ENCODE data around the gene NCOA7. TPM values are rescaled to one million over a fixed set of nuclear protein-coding genes. Genes with fewer than 3 reads are reported as not detected.

NCOA7 gene
- polyA plus RNA-seq (2013, experiment 1 of 2): 3.4 TPM
- polyA plus RNA-seq (2013, experiment 2 of 2): 4.0 TPM

- no CpG with 5 or more reads among the region's 100 CpGs for WGBS, 2 donors (ENCODE audit: extremely low coverage in 2 of 2, insufficient read length in 2 of 2, insufficient replicate concordance in 1 of 2)
- peak within 1 kb of the TSS; percentile 49 for H2BK15ac ChIP-seq (ENCODE audit: low read length)
Observed at GRCh38 chr6:125790358-125791150, at the start of gene NCOA7. Gene NCOA7, plus strand, starts transcription at chr6:125790960. Its CDS starts 24,395 bp downstream, at chr6:125815355.

GRCh38 chr6:125741336-125741735 is 49.4 kb upstream of the NCOA7 start:
- Histone ChIP-seq H3K4ac (ENCODE audit: low read length) (no peak overlapping the region), H3K9ac (ENCODE audit: low read depth, low read length, poor library complexity) (no peak overlapping the region), H3K36me3 (replicated peaks in 1 of 2; ENCODE audit: control insufficient read depth in 2 of 2, insufficient read depth in 2 of 2, low read length in 2 of 2) (no peaks in the 10 kb centered on the region), H3K79me1 (ENCODE audit: low read depth, low read length) (no peaks in the 10 kb centered on the region), H2BK15ac (ENCODE audit: low read length) (no peak overlapping the region), H4K91ac (ENCODE audit: low read depth, low read length, poor library complexity) (no peak overlapping the region), H3K27ac (replicated peaks; ENCODE audit: low read length) (no peak overlapping the region), H3K18ac (ENCODE audit: low read length) (no peak overlapping the region), H4K8ac (ENCODE audit: low read depth, low read length) (no peak overlapping the region), H2BK12ac (ENCODE audit: low read length) (no peak overlapping the region), H3K4me2 (ENCODE audit: insufficient read depth, low read length, poor library complexity, severe bottlenecking) (no peak overlapping the region), H3K23ac (ENCODE audit: low read depth, low read length, poor library complexity) (no peak overlapping the region), H2BK5ac (ENCODE audit: low read length) (no peak overlapping the region), H2AFZ (ENCODE audit: low read length) (no peak overlapping the region), H3K9me3 (replicated peaks in 1 of 2; ENCODE audit: control insufficient read depth in 2 of 2, insufficient read depth in 1 of 2, low read depth in 1 of 2, low read length in 2 of 2) (no peaks in the 10 kb centered on the region), H3K4me3 (ENCODE audit: low read length in 2 of 2) (no peak overlapping the region), H2BK120ac (ENCODE audit: low read depth, low read length) (no peak overlapping the region), H3K14ac (ENCODE audit: low read length) (no peak overlapping the region), H3K27me3 (ENCODE audit: control insufficient read depth in 3 of 3, insufficient read depth in 3 of 3, low read depth in 1 of 3, low read length in 3 of 3) (peaks cover 0 to 83% (median 7%) of the 10 kb centered on the region in 3 experiments), H3K4me1 (ENCODE audit: control insufficient read depth in 2 of 2, insufficient read depth in 1 of 2, low read depth in 1 of 2, low read length in 2 of 2) (peaks cover 0 to 4% of the 10 kb centered on the region in 2 donors), H2AK5ac (ENCODE audit: low read depth, low read length) (no peak overlapping the region)
- WGBS, 2 donors (ENCODE audit: extremely low coverage in 2 of 2, insufficient read length in 2 of 2, insufficient replicate concordance in 1 of 2): no CpG with 5 or more reads among the region's 2 CpGs
- DNase-seq (ENCODE audit: low spot score): no peak

More at GRCh38 chr6:125790358-125791150, at the start of gene NCOA7:
- H3K27ac ChIP-seq (replicated peaks; ENCODE audit: low read length): peak within 1 kb of the TSS; percentile 74
- peaks cover 5 to 6% of the 10 kb centered on the region in 2 donors for H3K4me1 ChIP-seq (ENCODE audit: control insufficient read depth in 2 of 2, insufficient read depth in 1 of 2, low read depth in 1 of 2, low read length in 2 of 2)
- H4K8ac ChIP-seq (ENCODE audit: low read depth, low read length): peak within 1 kb of the TSS; percentile 92
- H2BK5ac ChIP-seq (ENCODE audit: low read length): peak within 1 kb of the TSS; percentile 95
- H4K91ac ChIP-seq (ENCODE audit: low read depth, low read length, poor library complexity): peak within 1 kb of the TSS; percentile 30
- H2AK5ac ChIP-seq (ENCODE audit: low read depth, low read length): no peak within 1 kb of the TSS
- peak; percentile 73 for DNase-seq (ENCODE audit: low spot score)
- peak within 1 kb of the TSS; percentile 93 for H3K23ac ChIP-seq (ENCODE audit: low read depth, low read length, poor library complexity)
- H3K4ac ChIP-seq (ENCODE audit: low read length): no peak within 1 kb of the TSS
- H2BK120ac ChIP-seq (ENCODE audit: low read depth, low read length): peak within 1 kb of the TSS; percentile 81
- no peaks in the 10 kb centered on the region for H3K9me3 ChIP-seq (replicated peaks in 1 of 2; ENCODE audit: control insufficient read depth in 2 of 2, insufficient read depth in 1 of 2, low read depth in 1 of 2, low read length in 2 of 2)
- H2AFZ ChIP-seq (ENCODE audit: low read length): peak within 1 kb of the TSS; percentile 99
- peak within 1 kb of the TSS; percentile 99 for H3K18ac ChIP-seq (ENCODE audit: low read length)
- peak within 1 kb of the TSS; percentile 64 for H3K14ac ChIP-seq (ENCODE audit: low read length)
- H3K27me3 ChIP-seq (ENCODE audit: control insufficient read depth in 3 of 3, insufficient read depth in 3 of 3, low read depth in 1 of 3, low read length in 3 of 3): no peaks in the 10 kb centered on the region
- H3K4me2 ChIP-seq (ENCODE audit: insufficient read depth, low read length, poor library complexity, severe bottlenecking): peak within 1 kb of the TSS; percentile 76
- H2BK12ac ChIP-seq (ENCODE audit: low read length): no peak within 1 kb of the TSS
- H3K4me3 ChIP-seq (ENCODE audit: low read length in 2 of 2): peak within 1 kb of the TSS; percentile 66 to 95
- peak within 1 kb of the TSS; percentile 91 for H3K9ac ChIP-seq (ENCODE audit: low read depth, low read length, poor library complexity)
- H3K36me3 ChIP-seq (replicated peaks in 1 of 2; ENCODE audit: control insufficient read depth in 2 of 2, insufficient read depth in 2 of 2, low read length in 2 of 2): no peaks in the 10 kb centered on the region
- H3K79me1 ChIP-seq (ENCODE audit: low read depth, low read length): peaks cover 2% of the 10 kb centered on the region

GRCh38 chr6:125742024-125742423 is 48.7 kb upstream of the NCOA7 start:
- no CpG with 5 or more reads among the region's 2 CpGs for WGBS, 2 donors (ENCODE audit: extremely low coverage in 2 of 2, insufficient read length in 2 of 2, insufficient replicate concordance in 1 of 2)
- H2BK15ac ChIP-seq (ENCODE audit: low read length): no peak overlapping the region
- no peak overlapping the region for H3K4me2 ChIP-seq (ENCODE audit: insufficient read depth, low read length, poor library complexity, severe bottlenecking)
- peaks cover 0 to 84% (median 7%) of the 10 kb centered on the region in 3 experiments for H3K27me3 ChIP-seq (ENCODE audit: control insufficient read depth in 3 of 3, insufficient read depth in 3 of 3, low read depth in 1 of 3, low read length in 3 of 3)
- no peaks in the 10 kb centered on the region for H3K79me1 ChIP-seq (ENCODE audit: low read depth, low read length)
- no peak overlapping the region for H3K14ac ChIP-seq (ENCODE audit: low read length)
- no peak overlapping the region for H4K8ac ChIP-seq (ENCODE audit: low read depth, low read length)
- no peak overlapping the region for H3K4ac ChIP-seq (ENCODE audit: low read length)
- no peak overlapping the region for H2BK12ac ChIP-seq (ENCODE audit: low read length)
- peaks cover 4 to 6% of the 10 kb centered on the region in 2 donors for H3K4me1 ChIP-seq (ENCODE audit: control insufficient read depth in 2 of 2, insufficient read depth in 1 of 2, low read depth in 1 of 2, low read length in 2 of 2)
- H3K23ac ChIP-seq (ENCODE audit: low read depth, low read length, poor library complexity): no peak overlapping the region
- no peak overlapping the region for H2AFZ ChIP-seq (ENCODE audit: low read length)
- DNase-seq (ENCODE audit: low spot score): no peak
- H2BK120ac ChIP-seq (ENCODE audit: low read depth, low read length): no peak overlapping the region
- H3K4me3 ChIP-seq (ENCODE audit: low read length in 2 of 2): no peak overlapping the region
- H2AK5ac ChIP-seq (ENCODE audit: low read depth, low read length): no peak overlapping the region
- H4K91ac ChIP-seq (ENCODE audit: low read depth, low read length, poor library complexity): no peak overlapping the region
- H2BK5ac ChIP-seq (ENCODE audit: low read length): no peak overlapping the region
- no peak overlapping the region for H3K9ac ChIP-seq (ENCODE audit: low read depth, low read length, poor library complexity)
- no peaks in the 10 kb centered on the region for H3K9me3 ChIP-seq (replicated peaks in 1 of 2; ENCODE audit: control insufficient read depth in 2 of 2, insufficient read depth in 1 of 2, low read depth in 1 of 2, low read length in 2 of 2)
- no peak overlapping the region for H3K27ac ChIP-seq (replicated peaks; ENCODE audit: low read length)
- no peak overlapping the region for H3K18ac ChIP-seq (ENCODE audit: low read length)
- no peaks in the 10 kb centered on the region for H3K36me3 ChIP-seq (replicated peaks in 1 of 2; ENCODE audit: control insufficient read depth in 2 of 2, insufficient read depth in 2 of 2, low read length in 2 of 2)

GRCh38 chr6:125742464-125743120 is 48.2 kb upstream of the NCOA7 start:
- Histone ChIP-seq H3K23ac (ENCODE audit: low read depth, low read length, poor library complexity) (no peak overlapping the region), H2BK15ac (ENCODE audit: low read length) (no peak overlapping the region), H2BK12ac (ENCODE audit: low read length) (no peak overlapping the region), H3K4ac (ENCODE audit: low read length) (no peak overlapping the region), H3K79me1 (ENCODE audit: low read depth, low read length) (no peaks in the 10 kb centered on the region), H2AFZ (ENCODE audit: low read length) (no peak overlapping the region), H3K4me2 (ENCODE audit: insufficient read depth, low read length, poor library complexity, severe bottlenecking) (no peak overlapping the region), H2AK5ac (ENCODE audit: low read depth, low read length) (no peak overlapping the region), H3K18ac (ENCODE audit: low read length) (no peak overlapping the region), H3K9me3 (replicated peaks in 1 of 2; ENCODE audit: control insufficient read depth in 2 of 2, insufficient read depth in 1 of 2, low read depth in 1 of 2, low read length in 2 of 2) (no peaks in the 10 kb centered on the region), H3K9ac (ENCODE audit: low read depth, low read length, poor library complexity) (no peak overlapping the region), H3K36me3 (replicated peaks in 1 of 2; ENCODE audit: control insufficient read depth in 2 of 2, insufficient read depth in 2 of 2, low read length in 2 of 2) (no peaks in the 10 kb centered on the region), H3K27me3 (ENCODE audit: control insufficient read depth in 3 of 3, insufficient read depth in 3 of 3, low read depth in 1 of 3, low read length in 3 of 3) (peaks cover 3 to 85% (median 11%) of the 10 kb centered on the region in 3 experiments), H3K27ac (replicated peaks; ENCODE audit: low read length) (no peak overlapping the region), H4K8ac (ENCODE audit: low read depth, low read length) (no peak overlapping the region), H4K91ac (ENCODE audit: low read depth, low read length, poor library complexity) (no peak overlapping the region), H3K4me1 (ENCODE audit: control insufficient read depth in 2 of 2, insufficient read depth in 1 of 2, low read depth in 1 of 2, low read length in 2 of 2) (peaks cover 4 to 6% of the 10 kb centered on the region in 2 donors), H3K14ac (ENCODE audit: low read length) (no peak overlapping the region), H3K4me3 (ENCODE audit: low read length in 2 of 2) (no peak overlapping the region), H2BK5ac (ENCODE audit: low read length) (no peak overlapping the region), H2BK120ac (ENCODE audit: low read depth, low read length) (no peak overlapping the region)
- no peak for DNase-seq (ENCODE audit: low spot score)
- WGBS, 2 donors (ENCODE audit: extremely low coverage in 2 of 2, insufficient read length in 2 of 2, insufficient replicate concordance in 1 of 2): no CpG with 5 or more reads among the region's 5 CpGs
